Neural progenitor cell (in vitro differentiated cells): Measurements from ENCODE around the gene UBR3.

Source experiments
- EZH2phosphoT487 ChIP-seq: fragments of 200-600 bp; sonication (generic); IDR thresholded peaks from 2 replicates; pipeline ENCODE4 v1.6.1; 2017; ENCODE audit warnings: antibody characterized with exemption
- TF ChIP-seq, protein P1 (sequence below): fragments of 200-600 bp; sonication (generic); IDR thresholded peaks from 2 replicates; pipeline ENCODE4 v1.5.1; 2017; ENCODE audit warnings: antibody characterized with exemption, mild to moderate bottlenecking

DNA sequence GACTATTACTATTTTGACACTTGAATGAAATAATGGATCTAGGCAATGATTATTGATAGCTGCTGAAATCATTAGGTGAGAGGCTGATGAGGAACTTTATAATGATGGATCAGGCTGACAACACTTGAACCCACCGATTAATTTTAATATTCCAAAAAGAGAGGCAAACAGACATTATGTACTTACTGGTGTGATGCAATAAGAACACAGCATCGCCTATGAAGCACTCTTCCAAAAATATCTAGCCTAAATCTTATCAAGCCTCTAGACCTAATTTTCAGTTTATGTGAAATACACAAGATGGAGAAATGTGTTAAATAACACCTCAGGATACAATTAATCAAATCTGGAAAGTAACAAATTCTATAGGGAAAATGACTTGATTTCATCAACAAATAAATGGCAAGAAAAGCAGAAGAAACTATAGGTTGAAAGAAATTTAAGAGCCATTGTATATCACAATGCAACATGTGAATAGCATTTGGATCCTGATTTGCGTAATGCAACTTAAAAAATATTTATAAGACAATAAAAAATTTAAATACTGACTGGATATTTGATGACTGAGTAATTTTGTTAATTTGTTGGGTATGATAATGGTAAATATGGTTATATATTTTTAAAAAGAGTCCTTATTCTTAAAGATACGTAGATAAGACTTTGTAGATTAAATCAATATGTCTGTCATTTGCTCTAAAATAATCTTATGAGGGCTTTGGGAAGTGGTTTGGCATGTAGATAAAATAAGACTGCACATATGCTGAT is 45.8 kb upstream of the UBR3 start:
- TF ChIP-seq, protein P1, sequence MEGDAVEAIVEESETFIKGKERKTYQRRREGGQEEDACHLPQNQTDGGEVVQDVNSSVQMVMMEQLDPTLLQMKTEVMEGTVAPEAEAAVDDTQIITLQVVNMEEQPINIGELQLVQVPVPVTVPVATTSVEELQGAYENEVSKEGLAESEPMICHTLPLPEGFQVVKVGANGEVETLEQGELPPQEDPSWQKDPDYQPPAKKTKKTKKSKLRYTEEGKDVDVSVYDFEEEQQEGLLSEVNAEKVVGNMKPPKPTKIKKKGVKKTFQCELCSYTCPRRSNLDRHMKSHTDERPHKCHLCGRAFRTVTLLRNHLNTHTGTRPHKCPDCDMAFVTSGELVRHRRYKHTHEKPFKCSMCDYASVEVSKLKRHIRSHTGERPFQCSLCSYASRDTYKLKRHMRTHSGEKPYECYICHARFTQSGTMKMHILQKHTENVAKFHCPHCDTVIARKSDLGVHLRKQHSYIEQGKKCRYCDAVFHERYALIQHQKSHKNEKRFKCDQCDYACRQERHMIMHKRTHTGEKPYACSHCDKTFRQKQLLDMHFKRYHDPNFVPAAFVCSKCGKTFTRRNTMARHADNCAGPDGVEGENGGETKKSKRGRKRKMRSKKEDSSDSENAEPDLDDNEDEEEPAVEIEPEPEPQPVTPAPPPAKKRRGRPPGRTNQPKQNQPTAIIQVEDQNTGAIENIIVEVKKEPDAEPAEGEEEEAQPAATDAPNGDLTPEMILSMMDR: no peak
- TF ChIP-seq EZH2phosphoT487: no peak
